Measurements from ENCODE around the gene MOCS1.

Gene MOCS1

DNA sequence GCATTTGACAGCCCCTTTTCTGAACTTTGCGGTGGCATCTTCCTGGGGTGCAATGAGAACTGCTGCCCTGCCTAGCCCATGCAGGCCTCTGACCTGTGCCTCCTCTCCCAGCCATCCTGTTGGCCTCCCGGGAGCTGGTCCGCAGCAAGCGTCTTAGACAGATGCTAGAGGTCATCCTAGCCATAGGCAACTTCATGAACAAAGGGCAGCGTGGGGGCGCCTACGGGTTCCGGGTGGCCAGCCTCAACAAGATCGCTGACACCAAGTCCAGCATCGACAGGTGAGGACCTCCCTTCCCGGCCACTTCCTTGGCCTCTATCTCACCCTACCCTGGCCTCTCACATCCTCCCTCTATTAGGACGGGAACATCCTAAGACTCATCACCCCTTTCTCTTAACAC, 37.6 kb downstream of the MOCS1 start:
- H3K36me3 ChIP-seq (ENCODE audit: control insufficient read depth, low read length) = no peaks in the 10 kb centered on the region
- no peak for TF ChIP-seq EZH2phosphoT487 (IDR thresholded peaks at IDR 0.05; ENCODE audit: borderline replicate concordance, low read length)
- TF ChIP-seq, protein P1, sequence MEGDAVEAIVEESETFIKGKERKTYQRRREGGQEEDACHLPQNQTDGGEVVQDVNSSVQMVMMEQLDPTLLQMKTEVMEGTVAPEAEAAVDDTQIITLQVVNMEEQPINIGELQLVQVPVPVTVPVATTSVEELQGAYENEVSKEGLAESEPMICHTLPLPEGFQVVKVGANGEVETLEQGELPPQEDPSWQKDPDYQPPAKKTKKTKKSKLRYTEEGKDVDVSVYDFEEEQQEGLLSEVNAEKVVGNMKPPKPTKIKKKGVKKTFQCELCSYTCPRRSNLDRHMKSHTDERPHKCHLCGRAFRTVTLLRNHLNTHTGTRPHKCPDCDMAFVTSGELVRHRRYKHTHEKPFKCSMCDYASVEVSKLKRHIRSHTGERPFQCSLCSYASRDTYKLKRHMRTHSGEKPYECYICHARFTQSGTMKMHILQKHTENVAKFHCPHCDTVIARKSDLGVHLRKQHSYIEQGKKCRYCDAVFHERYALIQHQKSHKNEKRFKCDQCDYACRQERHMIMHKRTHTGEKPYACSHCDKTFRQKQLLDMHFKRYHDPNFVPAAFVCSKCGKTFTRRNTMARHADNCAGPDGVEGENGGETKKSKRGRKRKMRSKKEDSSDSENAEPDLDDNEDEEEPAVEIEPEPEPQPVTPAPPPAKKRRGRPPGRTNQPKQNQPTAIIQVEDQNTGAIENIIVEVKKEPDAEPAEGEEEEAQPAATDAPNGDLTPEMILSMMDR (IDR thresholded peaks at IDR 0.05; ENCODE audit: low read depth, low read length, poor library complexity, severe bottlenecking) = no peak
- no peak overlapping the region for H3K27ac ChIP-seq (ENCODE audit: low read depth, low read length)
- no peak overlapping the region for H3K4me3 ChIP-seq (ENCODE audit: low read length)
- H3K79me2 ChIP-seq (ENCODE audit: control insufficient read depth, low read length) = no peaks in the 10 kb centered on the region
- no peaks in the 10 kb centered on the region for H3F3A ChIP-seq (ENCODE audit: control insufficient read depth, insufficient read depth)
- no peaks in the 10 kb centered on the region for H3K27me3 ChIP-seq (ENCODE audit: control insufficient read depth, low read length)
- H4K20me1 ChIP-seq (ENCODE audit: control insufficient read depth, insufficient read depth, low read depth, low read length) = no peaks in the 10 kb centered on the region
- H3K4me2 ChIP-seq (ENCODE audit: low read length) = no peak overlapping the region
- H3K9me2 ChIP-seq (replicated peaks; ENCODE audit: control insufficient read depth, low read length) = no peaks in the 10 kb centered on the region
- H3K4me1 ChIP-seq (ENCODE audit: control insufficient read depth, low read length) = no peaks in the 10 kb centered on the region
- H3K9me3 ChIP-seq (ENCODE audit: control insufficient read depth, insufficient read depth, low read length) = no peaks in the 10 kb centered on the region

DNA sequence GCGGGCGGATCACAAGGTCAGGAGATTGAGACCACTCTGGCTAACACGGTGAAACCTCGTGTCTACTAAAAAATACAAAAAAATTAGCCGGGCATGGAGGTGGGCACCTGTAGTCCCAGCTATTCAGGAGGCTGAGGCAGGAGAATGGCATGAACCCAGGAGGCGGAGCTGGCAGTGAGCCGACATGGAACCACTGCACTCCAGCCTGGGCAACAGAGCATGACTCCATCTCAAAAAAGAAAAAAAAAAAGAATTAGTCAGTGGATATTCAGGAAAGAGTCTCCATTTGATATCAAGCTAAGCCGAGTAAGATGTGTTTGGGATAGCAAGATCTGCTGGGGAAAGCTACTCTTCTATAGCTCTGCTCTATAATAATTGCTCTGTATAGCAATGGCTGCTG, 41.0 kb downstream of the MOCS1 start:
- H3K4me2 ChIP-seq (ENCODE audit: low read length) = no peak overlapping the region
- H3K9me3 ChIP-seq (ENCODE audit: control insufficient read depth, insufficient read depth, low read length) = no peaks in the 10 kb centered on the region
- no peak overlapping the region for H3K27ac ChIP-seq (ENCODE audit: low read depth, low read length)
- no peaks in the 10 kb centered on the region for H3K27me3 ChIP-seq (ENCODE audit: control insufficient read depth, low read length)
- H3K79me2 ChIP-seq (ENCODE audit: control insufficient read depth, low read length) = no peaks in the 10 kb centered on the region
- H3F3A ChIP-seq (ENCODE audit: control insufficient read depth, insufficient read depth) = no peaks in the 10 kb centered on the region
- H3K36me3 ChIP-seq (ENCODE audit: control insufficient read depth, low read length) = no peaks in the 10 kb centered on the region
- H4K20me1 ChIP-seq (ENCODE audit: control insufficient read depth, insufficient read depth, low read depth, low read length) = no peaks in the 10 kb centered on the region
- no peak overlapping the region for H3K4me3 ChIP-seq (ENCODE audit: low read length)
- TF ChIP-seq, protein P1 (IDR thresholded peaks at IDR 0.05; ENCODE audit: low read depth, low read length, poor library complexity, severe bottlenecking) = no peak
- TF ChIP-seq EZH2phosphoT487 (IDR thresholded peaks at IDR 0.05; ENCODE audit: borderline replicate concordance, low read length) = no peak
- no peaks in the 10 kb centered on the region for H3K4me1 ChIP-seq (ENCODE audit: control insufficient read depth, low read length)
- H3K9me2 ChIP-seq (replicated peaks; ENCODE audit: control insufficient read depth, low read length) = no peaks in the 10 kb centered on the region

DNA sequence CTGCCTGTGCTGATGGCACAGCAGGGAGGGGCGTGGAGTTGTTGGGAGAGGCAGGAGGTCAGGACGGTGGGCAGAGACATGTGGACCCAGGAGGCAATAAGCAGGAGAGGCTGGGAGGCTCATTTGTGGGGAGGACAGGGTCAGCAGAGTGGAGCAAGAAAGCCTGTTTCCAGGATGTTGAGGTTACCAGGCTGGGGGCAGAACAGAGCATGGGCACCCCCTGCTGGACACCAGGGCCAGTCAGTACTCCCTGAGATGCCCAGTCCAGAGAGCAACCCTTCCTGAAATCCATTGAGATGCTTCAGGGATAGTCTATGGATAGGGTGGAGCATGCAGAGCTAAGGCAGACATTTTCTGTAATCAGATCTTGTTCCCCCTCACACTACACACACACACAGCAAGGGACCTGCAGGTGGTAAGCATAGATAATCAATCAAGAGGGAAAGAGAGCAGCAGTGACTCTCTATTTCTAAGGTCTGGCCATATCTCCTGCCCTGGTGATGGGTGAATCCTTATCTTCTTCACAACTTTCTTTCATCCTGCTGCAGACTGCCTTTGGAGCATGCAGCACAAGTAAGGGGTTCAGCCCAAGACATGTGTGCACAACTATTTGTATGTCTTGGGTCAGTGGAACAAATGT, 41.7 kb downstream of the MOCS1 start:
- no peaks in the 10 kb centered on the region for H3K9me3 ChIP-seq (ENCODE audit: control insufficient read depth, insufficient read depth, low read length)
- no peaks in the 10 kb centered on the region for H3K27me3 ChIP-seq (ENCODE audit: control insufficient read depth, low read length)
- H3K27ac ChIP-seq (ENCODE audit: low read depth, low read length) = no peak overlapping the region
- H3K4me3 ChIP-seq (ENCODE audit: low read length) = no peak overlapping the region
- no peaks in the 10 kb centered on the region for H3K9me2 ChIP-seq (replicated peaks; ENCODE audit: control insufficient read depth, low read length)
- no peaks in the 10 kb centered on the region for H3K36me3 ChIP-seq (ENCODE audit: control insufficient read depth, low read length)
- no peaks in the 10 kb centered on the region for H4K20me1 ChIP-seq (ENCODE audit: control insufficient read depth, insufficient read depth, low read depth, low read length)
- H3K4me1 ChIP-seq (ENCODE audit: control insufficient read depth, low read length) = no peaks in the 10 kb centered on the region
- no peaks in the 10 kb centered on the region for H3F3A ChIP-seq (ENCODE audit: control insufficient read depth, insufficient read depth)
- no peaks in the 10 kb centered on the region for H3K79me2 ChIP-seq (ENCODE audit: control insufficient read depth, low read length)
- no peak overlapping the region for H3K4me2 ChIP-seq (ENCODE audit: low read length)
- TF ChIP-seq, protein P1 (IDR thresholded peaks at IDR 0.05; ENCODE audit: low read depth, low read length, poor library complexity, severe bottlenecking) = peak; percentile 52
- TF ChIP-seq EZH2phosphoT487 (IDR thresholded peaks at IDR 0.05; ENCODE audit: borderline replicate concordance, low read length) = no peak
